Renal cortex interstitium (tissue), 15 donors: Measurements from ENCODE around the gene SOHLH1. TPM values are rescaled to one million over a fixed set of nuclear protein-coding genes. Genes with fewer than 3 reads are reported as not detected.

Source experiments
- DNase-seq, 11 donors: peaks; one replicate each; pipeline ENCODE4 v3.0.0-alpha.2; 2013; ENCODE audit warnings: low read depth in 9 of 11, low spot score in 4 of 11; ENCODE audit errors: extremely low read depth in 1 of 11
- long read RNA-seq, 16 experiments: transcript quantifications; one replicate each; lab custom pipeline, GENCODE V29; 2026
- polyA plus RNA-seq, 3 donors: library from polyadenylated mRNA; unstranded; fragments of 120-200 nt; gene quantifications; one replicate each; pipeline ENCODE4 v1.2.1, GENCODE V29; 2013; ENCODE audit not compliant: insufficient read length in 3 of 3

Gene SOHLH1, protein sequence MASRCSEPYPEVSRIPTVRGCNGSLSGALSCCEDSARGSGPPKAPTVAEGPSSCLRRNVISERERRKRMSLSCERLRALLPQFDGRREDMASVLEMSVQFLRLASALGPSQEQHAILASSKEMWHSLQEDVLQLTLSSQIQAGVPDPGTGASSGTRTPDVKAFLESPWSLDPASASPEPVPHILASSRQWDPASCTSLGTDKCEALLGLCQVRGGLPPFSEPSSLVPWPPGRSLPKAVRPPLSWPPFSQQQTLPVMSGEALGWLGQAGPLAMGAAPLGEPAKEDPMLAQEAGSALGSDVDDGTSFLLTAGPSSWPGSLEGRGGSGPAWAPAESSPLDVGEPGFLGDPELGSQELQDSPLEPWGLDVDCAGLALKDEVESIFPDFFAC
- polyA plus RNA-seq: not detected
- long read RNA-seq, donor 1: 0 reads
- long read RNA-seq, donor 2: 0 reads
- long read RNA-seq, donor 3: 0 reads
- long read RNA-seq, donor 4: 0 reads
- long read RNA-seq, donor 5: 0 reads
- long read RNA-seq, donor 6: 0 reads
- long read RNA-seq, donor 7: 0 reads
- long read RNA-seq, donor 8: 0 reads
- long read RNA-seq, donor 9: 0 reads
- long read RNA-seq, donor 10: 0 reads
- long read RNA-seq, donor 11: 0 reads
- long read RNA-seq, donor 12: 0 reads
- long read RNA-seq, donor 13: 0 reads
- long read RNA-seq, donor 14: 0 reads
- long read RNA-seq, donor 15: 0 reads
- long read RNA-seq, donor 16: 0 reads

DNA sequence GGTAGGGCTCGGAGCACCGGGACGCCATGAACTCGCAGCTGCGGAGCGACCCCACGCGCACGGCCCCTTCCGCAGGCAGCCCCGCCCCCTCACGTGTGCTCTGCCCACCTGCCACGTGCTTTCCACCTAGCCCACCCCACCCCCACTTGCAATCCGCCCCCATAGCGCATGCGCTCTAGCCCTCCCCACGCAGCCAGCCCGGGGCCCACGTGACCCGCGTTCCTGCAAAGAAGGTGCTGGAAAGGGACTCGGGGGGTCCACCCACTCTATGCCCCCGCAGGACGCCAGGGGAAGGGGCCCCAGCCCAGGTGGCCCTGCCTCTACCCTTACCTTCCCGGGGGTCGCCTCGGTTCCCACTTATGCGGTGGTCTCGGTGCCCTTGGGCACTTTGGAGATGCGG is at the start of gene SOHLH1:
Gene SOHLH1, minus strand, starts transcription at position 42 of the 400 bp plus-strand sequence. Its CDS starts 14 bp downstream, at position 28.
- DNase-seq: no peak

DNA sequence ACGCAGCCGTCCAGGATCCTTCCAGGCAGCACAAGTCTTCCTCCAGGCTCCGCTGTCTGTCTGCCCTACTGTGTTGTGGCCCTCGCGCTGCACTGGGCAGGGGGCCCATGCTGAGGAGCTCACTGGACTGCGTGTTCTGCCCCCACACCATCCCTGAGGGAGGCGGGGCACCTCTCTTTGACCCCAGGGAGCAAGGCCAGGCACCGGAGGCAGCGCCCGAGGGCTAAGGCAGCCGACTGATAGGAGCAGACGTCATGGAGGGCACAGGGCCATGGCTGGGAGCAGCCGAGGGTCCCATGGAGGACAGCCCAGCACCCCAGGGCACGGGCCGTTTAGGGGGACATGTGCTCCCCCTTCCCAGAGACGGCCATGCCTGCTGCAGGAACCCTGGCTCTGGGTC is 49.4 kb upstream of the SOHLH1 start:
- DNase-seq: no peak

DNA sequence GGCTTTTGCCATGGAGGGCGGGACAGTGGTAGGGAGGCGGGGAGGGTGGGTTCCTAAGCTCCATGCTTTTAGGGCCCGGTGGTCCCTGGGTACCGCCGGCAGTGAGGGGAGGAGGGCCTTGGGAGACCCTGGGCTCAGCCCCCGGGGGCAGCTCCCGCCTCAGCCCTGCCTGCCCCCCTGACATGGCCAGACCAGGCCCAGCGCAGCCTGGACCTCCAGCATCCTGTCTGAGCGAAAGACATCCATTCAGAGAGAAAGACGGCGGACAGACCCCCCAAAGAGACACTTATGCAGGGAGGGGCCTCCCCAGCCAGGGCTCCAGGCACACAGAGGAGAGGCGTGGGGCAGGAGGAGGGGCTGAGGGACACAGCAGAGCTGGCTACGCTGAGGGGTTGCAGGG is 48.0 kb upstream of the SOHLH1 start:
- DNase-seq: no peak

DNA sequence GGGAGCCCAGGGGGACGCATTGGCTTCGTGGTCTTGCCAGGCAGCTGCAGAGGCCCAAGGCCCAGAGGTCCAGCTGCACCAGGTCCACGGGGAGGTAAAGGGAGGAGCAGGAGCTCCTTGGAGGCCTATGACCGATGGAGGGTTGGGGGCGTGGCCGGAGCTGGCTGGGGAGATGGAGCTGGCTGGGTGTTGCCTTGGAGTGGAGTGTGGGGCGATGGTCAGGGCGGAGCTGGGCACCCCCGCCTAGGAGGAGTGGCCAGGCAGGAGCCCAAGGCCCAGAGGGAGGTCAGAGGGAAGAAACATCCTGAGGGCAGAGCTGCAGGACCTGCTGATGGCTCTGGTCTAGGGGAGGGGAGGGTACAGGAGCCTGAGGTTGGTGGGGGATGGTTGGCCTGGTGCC is 47.3 kb upstream of the SOHLH1 start:
- DNase-seq: no peak

DNA sequence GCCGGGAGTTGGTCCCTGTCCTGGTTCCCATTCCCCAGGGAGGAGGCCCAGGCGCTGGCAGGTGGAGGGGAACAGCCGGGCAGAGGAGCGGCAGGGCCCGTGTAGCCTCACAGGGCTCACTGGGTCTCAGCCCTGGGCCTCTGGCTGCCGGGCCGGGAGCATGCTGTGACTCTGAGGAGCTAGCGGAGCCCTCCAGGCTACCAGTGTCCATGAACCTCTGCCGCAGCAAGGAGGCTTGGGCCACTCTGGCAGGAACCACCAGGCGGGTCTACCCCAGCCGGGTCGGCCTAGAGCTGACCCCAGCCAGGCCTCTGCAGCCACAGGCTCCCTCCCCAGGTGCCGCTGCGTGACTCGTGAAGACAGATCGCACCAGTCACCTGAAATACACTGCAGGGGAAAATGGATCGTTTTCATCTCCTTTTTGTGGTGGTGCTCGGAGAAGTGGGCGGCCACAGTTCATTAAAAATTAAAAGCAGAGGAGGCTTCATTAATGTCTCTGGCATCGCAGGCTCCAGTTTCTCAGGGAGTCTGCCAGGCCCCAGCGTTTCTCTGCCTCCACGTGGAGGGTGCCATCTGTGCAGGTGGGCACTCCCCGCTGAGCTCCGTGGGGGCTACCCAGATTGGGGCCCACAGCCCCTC is 46.5 kb upstream of the SOHLH1 start:
- DNase-seq: no peak

DNA sequence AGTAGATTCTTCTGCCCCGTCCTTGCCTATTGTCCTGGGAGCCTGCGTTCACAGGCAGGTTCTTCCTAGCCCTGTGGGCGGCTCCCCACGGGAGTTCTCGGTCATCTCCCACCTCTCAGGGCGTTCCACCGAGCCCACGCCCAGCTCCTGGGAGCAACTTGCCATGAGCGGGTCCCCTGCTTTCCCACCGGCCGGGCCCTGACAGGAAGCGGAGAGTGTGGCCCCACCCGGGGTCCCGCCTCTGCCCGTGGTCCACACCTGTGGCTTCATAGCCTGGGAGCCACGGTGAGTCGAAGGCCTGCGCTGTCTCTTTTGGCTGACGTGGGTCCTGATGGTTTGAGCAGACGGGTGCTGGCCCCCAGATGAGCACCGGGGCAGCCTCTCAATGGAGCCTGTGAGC is 45.9 kb upstream of the SOHLH1 start:
- no peak for DNase-seq

DNA sequence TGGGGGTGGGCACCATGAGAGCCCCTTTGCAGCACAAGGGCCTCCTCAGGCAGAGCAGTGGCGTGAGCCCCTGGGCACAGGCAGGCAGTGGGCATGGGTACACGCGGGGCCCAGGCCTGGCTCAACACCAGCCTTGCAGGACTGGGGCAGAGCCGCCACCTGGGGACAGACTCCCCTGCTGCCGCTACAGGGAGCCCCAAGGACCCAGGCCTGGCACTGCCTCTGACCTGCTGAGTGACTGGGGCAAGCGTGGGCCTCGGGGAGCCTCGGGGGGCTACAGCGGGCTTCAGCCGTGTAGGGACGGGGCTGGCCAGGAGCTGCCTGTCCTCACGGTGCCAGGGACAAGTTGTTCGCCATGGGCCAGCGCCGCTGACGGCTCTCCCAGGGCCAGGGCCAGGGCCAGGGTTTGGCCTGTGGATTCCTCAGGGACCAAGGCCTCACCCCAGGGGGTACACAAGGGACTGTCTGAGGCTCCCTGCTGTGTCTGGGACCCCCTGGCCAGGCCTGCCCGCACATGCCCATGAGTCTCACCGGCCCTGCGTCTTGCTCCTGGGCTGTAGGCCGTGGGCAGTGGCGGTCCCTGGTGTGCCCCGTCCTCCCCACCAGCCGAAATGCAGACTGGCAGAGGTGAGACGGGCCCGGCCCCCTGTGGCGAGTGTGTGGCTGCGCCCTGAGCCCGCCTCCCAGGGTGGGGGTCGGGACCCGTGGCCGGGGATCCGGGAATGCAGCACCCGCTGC is 45.2 kb upstream of the SOHLH1 start:
- DNase-seq: no peak

DNA sequence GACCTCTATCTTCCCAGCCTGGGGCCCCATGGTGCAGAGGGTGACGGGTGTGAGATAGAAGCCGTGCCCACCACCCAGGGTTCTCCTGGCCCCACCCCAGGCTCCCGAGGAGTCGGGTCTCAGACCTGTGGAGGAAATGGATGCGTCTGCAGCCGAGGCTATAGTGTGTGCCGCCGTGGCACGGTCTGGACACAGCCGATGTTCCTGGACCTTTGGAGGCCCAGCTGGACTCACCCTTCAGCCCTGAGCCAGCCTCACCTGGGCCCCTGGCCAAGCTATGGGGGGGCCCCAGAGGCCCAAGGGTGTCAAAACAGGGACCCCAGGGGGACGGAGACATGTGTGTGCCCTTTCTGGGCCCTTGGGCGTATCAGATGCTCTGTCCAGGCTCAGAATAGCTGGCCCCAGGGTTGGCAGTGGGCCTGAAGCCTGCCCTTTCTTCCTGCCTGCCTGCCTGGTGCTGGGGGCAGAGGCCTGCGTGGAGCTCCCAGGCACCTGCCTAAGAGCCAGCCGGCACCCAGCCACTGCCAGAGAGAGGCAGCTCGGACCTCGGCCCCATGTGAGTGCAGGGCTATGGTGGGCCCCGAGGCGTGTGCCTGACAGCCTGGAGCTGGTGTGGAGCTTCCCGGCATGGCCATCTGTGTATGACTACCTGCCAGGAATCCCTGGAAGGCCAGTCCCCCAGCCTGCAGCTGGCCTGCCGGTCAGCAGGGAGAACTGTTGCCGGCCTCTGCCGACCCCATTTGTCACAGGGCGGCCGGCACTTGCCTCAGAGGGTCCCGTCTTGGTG is 44.5 kb upstream of the SOHLH1 start:
- DNase-seq: no peak

DNA sequence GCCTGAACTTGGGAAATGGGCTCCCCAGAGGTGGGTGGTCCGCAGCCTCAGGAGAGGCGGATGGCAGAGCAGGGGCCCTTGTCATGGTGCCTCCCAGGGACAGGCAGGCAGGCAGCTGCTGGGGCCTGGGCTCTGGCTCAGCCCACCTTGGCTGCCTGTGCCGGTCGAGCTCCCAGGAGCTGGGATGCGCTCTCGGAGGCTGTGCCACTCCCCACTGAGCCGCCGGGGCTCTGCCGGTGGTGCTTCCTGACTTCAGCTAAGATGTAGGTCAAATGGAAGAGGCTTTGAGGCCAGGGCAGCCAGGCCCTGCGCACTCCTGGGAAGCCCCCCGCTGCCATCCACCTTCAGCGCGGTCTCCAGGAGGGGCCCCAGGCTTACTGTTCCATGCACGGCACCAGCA is 43.7 kb upstream of the SOHLH1 start:
- DNase-seq: no peak

DNA sequence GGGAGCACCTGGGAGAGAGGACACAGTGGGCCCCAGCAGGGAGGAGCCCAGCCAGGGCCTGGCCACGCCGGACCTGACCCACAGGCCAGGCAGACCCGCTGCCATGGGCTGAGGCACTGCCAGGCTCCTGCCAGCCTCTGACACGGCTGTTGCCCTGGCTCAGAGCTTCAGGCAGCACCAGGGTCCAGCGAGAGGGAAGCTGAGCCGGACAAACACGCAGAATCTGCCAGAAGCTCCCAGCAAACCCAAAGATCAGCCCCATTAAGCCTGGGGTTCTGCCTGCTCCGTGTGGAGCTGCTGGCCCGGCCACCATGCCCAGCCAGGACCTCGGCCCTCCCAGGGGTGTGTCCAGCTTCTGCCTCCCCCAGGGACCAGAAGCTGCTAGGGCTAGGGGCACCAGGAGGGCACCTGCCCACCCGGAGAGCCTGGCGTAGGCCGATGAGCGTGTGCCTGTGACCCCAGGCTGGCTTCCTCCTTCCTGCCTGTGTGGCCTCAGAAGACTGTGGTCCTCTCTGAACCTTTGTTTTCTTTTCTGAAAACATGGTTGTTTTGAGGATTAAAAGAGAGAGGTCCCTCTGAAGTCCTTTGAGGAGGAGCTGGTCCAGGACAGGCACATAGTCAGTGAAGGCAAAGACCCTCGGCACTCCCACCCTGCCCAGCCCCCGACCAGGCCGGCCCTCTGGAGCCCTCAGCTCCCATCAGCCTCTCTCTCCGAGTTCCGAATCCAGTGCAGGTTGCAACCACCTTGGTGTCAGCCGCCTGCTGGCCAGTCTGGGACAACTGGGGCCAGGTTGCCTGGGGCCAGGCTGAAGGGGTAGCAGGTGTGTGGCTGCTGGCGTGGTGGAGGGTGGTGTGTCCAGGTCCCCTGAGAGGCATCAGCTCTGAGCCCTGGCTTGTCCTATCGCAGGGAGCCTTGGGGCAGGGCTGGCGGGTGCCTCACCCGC is 42.3 kb upstream of the SOHLH1 start:
- no peak for DNase-seq

DNA sequence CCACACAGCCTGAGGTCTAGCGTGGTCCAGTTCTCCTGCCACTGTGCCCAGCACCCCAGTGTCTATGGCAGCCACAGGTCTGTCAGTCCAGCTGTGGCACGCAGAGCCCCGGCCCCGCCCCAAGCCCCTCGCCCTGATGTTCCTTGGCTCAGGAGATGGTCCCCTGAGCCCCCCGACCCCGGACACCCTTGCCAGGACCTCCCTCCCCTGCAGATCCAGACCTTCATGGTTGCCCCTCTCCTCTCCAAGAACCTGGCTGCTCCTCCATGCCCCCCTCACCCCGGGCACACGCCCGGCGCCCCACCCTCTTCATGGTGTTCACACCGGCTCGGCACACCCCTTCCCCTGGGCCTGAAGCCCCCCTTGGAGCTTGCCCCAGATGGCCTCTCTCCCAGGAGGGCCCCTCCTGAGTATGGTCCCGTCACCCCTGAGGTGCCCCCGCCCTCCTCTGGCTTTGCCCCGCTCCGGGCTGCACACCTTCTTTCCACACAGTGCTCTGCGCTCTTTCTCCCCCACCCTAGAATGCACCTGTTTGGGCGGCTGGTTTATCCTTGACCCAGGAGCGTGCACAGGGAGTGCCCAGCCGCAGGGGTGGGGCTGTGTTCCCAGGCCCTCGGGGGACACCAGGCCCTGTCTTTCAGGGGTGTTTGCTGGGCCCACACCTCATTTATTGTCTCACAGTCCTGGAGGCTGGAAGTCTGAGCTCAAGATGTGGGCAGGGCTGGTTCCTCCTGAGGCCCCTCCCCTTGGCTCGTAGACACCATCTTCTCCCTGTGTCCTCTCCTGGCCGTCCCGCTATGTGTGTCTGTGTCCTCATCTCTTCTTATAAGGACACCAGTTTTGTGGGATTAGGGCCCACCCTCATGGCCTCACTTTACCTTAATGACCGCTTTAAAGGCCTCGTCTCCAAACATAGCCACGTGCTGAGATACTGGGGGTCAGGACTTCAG is 40.3 kb upstream of the SOHLH1 start:
- no peak for DNase-seq

DNA sequence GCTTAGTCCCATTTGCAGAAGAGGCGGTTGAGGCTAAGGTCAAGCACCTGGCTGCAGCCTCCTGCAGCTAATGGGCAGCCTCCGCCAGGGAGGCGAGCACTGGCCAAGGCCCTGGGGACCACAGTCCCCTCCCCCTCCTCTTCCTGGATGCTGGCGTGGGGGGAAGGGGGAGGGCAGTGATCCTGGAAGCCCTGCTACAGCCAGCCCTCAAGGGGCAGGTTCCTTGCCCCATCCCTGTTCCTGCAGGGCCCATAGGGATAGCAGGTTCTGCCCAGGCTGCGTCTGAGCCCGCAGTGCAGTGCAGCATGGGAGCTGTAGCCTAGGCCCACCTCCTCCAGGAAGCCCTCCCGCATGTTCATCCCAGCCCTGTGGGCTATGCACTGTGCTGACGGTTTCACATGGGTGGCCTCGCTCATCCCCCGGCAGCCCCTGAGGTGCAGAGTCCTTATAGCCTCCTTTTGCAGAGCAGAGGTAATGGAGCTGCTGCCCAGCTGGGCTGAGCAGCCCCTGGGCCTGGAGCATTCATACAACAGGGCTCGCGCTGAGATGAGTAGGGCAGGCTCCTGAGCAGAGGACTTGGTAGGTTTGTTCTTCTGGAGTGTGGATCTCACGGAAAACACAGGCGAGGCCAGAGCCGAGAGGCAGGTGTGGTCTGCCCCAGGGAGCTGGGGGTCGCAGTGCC is 38.7 kb upstream of the SOHLH1 start:
- DNase-seq: no peak

DNA sequence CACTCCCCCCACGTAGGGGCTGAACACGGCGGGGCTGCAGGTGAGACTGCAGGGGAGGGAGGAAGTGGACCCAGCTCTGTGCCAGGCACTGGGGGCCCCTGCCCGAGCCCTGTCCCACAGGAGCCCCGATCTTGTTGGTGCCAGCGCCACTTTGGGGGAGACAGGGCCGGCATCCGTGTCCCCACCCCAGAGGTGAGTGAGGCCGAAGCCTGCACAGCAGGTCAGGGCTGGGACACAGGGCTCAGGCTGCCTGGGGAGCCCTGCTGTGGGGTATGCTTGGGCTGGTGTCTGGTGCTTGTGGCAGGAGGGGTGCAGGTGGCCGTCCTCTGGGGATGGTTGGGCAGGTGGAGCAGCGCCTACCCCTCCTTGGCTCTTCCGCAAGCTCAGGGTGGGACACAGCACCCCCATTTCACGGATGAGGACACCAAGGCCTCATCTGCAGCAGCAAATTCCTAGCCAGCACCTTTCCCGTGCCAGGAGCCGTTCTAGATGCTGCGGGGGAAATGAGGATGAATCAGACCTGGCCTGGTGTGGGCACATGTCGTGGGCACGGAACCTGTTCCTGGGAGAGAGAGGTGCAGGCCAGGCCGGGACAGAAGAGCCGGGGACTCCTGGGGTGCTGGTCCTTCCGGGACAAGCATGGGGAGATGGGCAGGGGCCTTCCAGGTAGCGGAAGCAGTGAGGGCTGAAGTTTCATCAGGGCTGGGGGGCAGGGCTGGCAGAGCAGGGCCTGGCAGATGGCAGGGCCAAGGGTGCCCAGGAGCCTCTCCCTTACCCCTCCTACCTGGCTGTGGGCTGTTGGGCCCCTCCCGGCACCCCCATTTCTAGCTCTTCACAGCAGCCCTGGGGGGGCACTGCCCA is 37.9 kb upstream of the SOHLH1 start:
- DNase-seq: no peak

DNA sequence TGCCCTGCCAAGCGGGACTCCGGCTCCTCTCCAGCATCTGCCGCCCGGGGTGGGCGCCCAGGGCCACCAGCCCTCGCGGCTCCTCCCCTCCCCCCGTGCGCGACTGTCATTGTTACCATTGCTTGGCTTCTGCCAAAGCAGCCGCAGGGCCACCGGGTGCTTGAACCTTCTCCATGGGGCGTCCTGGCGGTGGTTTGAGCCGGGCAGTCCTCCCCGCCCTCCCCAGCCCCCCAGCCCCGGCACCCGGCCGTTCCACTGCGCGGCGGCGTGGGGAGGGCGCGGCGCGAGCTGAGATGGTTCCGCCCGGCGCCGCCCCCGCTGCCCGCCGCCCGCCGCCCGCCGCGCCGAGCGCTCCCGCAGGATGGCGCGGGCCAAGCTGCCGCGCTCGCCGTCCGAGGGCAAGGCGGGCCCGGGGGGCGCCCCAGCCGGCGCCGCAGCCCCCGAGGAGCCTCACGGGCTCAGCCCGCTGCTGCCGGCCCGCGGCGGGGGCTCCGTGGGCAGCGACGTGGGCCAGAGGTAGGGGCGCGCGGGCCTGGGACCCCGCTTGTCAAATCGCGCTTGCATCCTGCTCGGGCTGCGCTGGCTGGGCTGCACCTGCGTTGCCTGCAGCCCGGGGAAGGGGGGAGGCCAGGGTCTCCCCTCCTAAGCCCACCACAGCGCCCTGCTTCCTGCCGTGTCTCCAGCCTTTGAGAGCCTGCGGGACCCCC is 37.1 kb upstream of the SOHLH1 start:
- DNase-seq: no peak
